ENCODE data around the gene SPRTN. TPM values are rescaled to one million over a fixed set of nuclear protein-coding genes. Genes with fewer than 3 reads are reported as not detected.

SPRTN gene
- total RNA-seq, 1 experiment from 2014 or later, result 4.0 TPM

DNA sequence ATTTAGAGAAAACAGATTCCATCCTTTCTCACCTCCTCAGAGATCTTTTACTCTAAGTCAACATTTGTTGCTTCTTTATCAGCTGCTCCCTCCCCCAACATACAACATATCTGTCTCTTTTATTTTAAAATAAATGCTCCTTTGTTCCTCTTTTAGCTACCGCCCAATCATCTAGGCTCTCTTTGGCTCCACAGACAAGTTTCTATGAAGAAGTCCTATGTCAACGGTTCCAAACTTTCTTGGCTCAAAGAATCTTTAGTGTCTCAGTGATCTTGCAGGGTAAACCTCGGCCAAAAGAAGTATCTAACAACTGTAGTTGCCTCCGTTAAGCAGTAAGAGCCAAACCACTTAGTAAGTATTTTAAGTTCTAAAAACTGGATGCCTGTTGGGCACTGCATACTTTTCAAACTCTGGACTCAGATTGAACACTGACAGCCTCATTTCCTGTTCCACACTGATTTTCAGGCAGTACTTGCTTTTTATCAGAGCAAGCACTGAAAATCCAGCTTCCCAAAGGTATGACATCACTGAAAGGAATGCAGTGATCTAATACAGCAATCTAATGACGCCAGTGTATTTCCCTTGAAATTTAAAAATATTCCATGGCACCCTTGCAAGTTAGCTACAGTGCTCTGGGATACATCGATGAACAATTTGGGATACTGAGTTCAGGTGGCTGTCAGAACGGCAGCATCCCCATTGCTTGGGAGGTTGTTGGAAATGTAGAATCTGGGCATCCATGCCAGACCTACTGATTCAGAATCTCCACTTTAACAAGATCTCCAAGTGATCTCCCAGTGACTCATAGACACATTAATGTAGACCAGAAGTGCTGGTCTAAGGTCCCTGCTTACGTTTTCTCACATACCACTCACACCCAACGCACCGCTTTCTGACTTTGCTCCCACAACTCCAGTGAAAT lies 57.2 kb downstream of the SPRTN start:
- DNase-seq (ENCODE audit: low read depth), result peak; percentile 88
- in situ Hi-C loops (cut with HindIII; ENCODE audit: low pct_unique_long_range_greater_than_20kb, low sequenced_read_pairs), result no loop called here

- in situ Hi-C loops (cut with HindIII; ENCODE audit: low pct_unique_long_range_greater_than_20kb, low sequenced_read_pairs), result no loop called here
- DNase-seq (ENCODE audit: low read depth), result no peak
Observed at GRCh38 chr1:231395998-231396390, 57.9 kb downstream of the SPRTN start.

DNA sequence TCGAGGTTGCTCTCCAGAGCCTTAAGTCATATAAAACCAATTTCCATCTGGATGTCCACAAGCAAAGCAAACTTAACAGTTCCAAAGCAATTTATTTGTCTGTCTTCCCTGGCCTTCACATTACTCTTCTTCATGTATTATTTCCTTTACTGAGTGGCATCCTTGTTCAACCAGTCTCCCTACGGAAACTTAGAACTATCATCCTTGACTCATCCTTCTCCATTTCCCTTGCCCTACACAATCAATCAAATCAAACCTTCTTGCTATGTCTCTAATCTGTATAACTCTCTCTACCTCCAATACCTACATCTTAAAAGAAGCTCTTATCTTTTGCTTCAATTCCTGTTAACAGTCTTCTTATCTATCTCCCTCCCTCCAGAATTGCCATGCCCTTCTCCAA lies 58.5 kb downstream of the SPRTN start:
- DNase-seq (ENCODE audit: low read depth), result no peak
- in situ Hi-C loops (cut with HindIII; ENCODE audit: low pct_unique_long_range_greater_than_20kb, low sequenced_read_pairs), result no loop called here

DNA sequence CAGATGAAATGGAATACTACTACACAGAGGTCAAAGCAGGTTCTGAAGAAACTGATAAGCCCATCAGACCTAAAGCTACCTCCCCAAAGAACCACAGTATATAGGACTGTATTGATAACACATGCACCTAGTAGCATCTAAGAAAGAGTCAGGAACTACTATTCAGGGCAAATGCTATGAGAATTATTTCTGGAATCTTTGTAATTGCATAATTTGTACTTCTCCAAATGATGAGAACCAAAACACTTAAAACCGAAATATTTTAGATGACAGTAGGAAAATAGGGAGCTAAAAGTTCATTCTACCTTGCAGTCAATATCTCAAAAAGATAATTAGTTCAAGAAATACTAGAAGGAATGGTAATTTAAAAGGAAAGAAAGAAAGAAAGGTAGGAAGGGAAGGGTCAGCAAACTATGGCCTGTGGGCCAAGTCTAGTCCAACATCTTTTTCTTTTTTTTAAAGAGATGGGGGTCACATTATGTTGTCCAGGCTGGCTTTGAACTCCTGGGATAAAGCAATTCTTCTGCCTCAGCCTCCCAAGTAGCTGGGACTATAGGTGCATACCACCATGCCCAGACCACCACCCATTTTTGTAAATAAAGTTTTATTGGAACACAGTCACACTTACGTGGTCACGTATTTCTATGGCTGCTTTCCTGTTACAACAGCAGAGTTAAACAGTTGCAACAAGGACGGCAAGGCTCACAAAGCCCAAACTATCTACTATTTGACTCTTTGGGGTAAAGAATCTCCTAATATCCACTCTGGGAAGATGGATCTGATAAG lies 60.0 kb downstream of the SPRTN start:
- no peak for DNase-seq (ENCODE audit: low read depth)
- in situ Hi-C loops (cut with HindIII; ENCODE audit: low pct_unique_long_range_greater_than_20kb, low sequenced_read_pairs), result no loop called here

DNA sequence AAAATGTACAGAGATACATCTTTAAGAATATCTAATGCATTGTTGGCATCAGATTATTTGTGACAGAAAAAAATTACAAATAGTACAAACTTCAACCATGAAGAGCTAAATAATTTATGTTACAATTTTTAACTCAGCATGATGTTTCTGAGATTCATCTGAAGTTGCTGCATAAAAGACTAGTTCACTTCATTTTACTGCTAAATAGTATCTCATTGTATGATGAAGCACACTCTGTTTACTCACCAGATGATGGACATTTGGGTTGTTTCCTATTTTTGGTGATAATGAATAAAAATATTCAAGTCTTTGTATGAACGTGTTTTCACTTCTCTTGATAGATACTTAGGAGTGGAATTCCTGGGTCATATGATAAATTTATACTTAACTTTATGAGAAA lies 63.4 kb downstream of the SPRTN start:
- in situ Hi-C loops (cut with HindIII; ENCODE audit: low pct_unique_long_range_greater_than_20kb, low sequenced_read_pairs), result no loop called here
- no peak for DNase-seq (ENCODE audit: low read depth)

DNA sequence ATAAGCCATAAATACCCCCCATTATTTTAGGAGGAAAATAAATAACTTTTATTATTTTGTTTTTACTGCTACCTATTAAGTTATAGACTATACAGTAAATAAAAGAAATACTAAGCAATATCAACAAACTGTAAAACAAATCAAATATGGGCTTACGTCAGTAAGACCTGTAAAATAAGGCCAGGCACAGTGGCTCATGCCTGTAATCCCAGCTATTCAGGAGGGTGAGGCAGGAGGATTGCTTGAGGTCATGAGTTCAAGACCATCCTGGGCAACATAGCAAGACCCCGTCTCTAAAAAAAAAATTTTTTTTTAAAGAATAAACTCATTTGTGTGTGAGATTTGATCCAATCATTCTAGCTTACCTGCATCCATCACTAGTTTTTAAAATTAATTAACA lies 66.2 kb downstream of the SPRTN start:
- in situ Hi-C loops (cut with HindIII; ENCODE audit: low pct_unique_long_range_greater_than_20kb, low sequenced_read_pairs), result no loop called here

More for the DNA sequence above, 66.2 kb downstream of the SPRTN start:
- DNase-seq (ENCODE audit: low read depth), result no peak

Other genes with a start within 250 kb of the SPRTN start
- gene TRIM67, start 176.2 kb upstream of the SPRTN start, total RNA-seq (2014; rRNA removed; shearing (Covaris generic); ENCODE audit: low replicate concordance), result 1.3 TPM in 1 of 2 replicates, not detected in the other
- 59.4 and 75.0 TPM in 2 replicates for gene GNPAT, start 97.1 kb upstream of the SPRTN start, total RNA-seq (2014; rRNA removed; shearing (Covaris generic); ENCODE audit: low replicate concordance)
- gene EXOC8, start 441 bp upstream of the SPRTN start, total RNA-seq (2014; rRNA removed; shearing (Covaris generic); ENCODE audit: low replicate concordance), result 7.7 and 9.9 TPM in 2 replicates
- 54.6 and 64.3 TPM in 2 replicates for gene EGLN1, start 84.0 kb downstream of the SPRTN start, total RNA-seq (2014; rRNA removed; shearing (Covaris generic); ENCODE audit: low replicate concordance)
- gene TSNAX, start 190.4 kb downstream of the SPRTN start, total RNA-seq (2014; rRNA removed; shearing (Covaris generic); ENCODE audit: low replicate concordance), result 29.8 and 33.2 TPM in 2 replicates